ENCODE data around the gene F11R.
"Not testable (repeated sequence)": the region's sequence is repeated elsewhere in the genome, so short reads cannot be mapped to it uniquely, and the experiment has no call there.

The F11R gene

GRCh38 chr1:161016683-161017082 lies 4.3 kb downstream of the F11R start:
- in situ Hi-C loops (cut with MboI; ENCODE audit: low sequenced_read_pairs): not testable (repeated sequence)

- in situ Hi-C loops (cut with MboI; ENCODE audit: low sequenced_read_pairs): no loop called here
These were observed 7.3 kb downstream of the F11R start for GRCh38 chr1:161013488-161014230.

GRCh38 chr1:161013131-161013487 lies 7.8 kb downstream of the F11R start:
- in situ Hi-C loops (cut with MboI; ENCODE audit: low sequenced_read_pairs): no loop called here

- in situ Hi-C loops (cut with MboI; ENCODE audit: low sequenced_read_pairs): no loop called here
These were observed 8.5 kb downstream of the F11R start for GRCh38 chr1:161012420-161012819.

- in situ Hi-C loops (cut with MboI; ENCODE audit: low sequenced_read_pairs): no loop called here
These were observed 11.2 kb downstream of the F11R start for GRCh38 chr1:161009602-161010211.

- in situ Hi-C loops (cut with MboI; ENCODE audit: low sequenced_read_pairs): no loop called here
These were observed 12.0 kb downstream of the F11R start for GRCh38 chr1:161008869-161009510.

- in situ Hi-C loops (cut with MboI; ENCODE audit: low sequenced_read_pairs): no loop called here
These were observed 13.6 kb downstream of the F11R start for GRCh38 chr1:161007369-161007768.

- in situ Hi-C loops (cut with MboI; ENCODE audit: low sequenced_read_pairs): no loop called here
These were observed 14.4 kb downstream of the F11R start for GRCh38 chr1:161006563-161006962.

- in situ Hi-C loops (cut with MboI; ENCODE audit: low sequenced_read_pairs): no loop called here
These were observed 19.4 kb downstream of the F11R start for GRCh38 chr1:161001525-161001924.

GRCh38 chr1:161000736-161001480 lies 20.0 kb downstream of the F11R start:
- in situ Hi-C loops (cut with MboI; ENCODE audit: low sequenced_read_pairs): no loop called here

- in situ Hi-C loops (cut with MboI; ENCODE audit: low sequenced_read_pairs): no loop called here
These were observed 21.6 kb downstream of the F11R start for GRCh38 chr1:160999376-160999775.

GRCh38 chr1:160997323-160998038 lies 23.5 kb downstream of the F11R start:
- in situ Hi-C loops (cut with MboI; ENCODE audit: low sequenced_read_pairs): no loop called here

- in situ Hi-C loops (cut with MboI; ENCODE audit: low sequenced_read_pairs): no loop called here
These were observed 24.8 kb downstream of the F11R start for GRCh38 chr1:160996178-160996577.

- in situ Hi-C loops (cut with MboI; ENCODE audit: low sequenced_read_pairs): no loop called here
These were observed 27.3 kb downstream of the F11R start for GRCh38 chr1:160993544-160994193.

GRCh38 chr1:160992036-160992435 lies 28.9 kb downstream of the F11R start:
- in situ Hi-C loops (cut with MboI; ENCODE audit: low sequenced_read_pairs): not testable (repeated sequence)

GRCh38 chr1:160987359-160988050 lies 33.4 kb downstream of the F11R start:
- in situ Hi-C loops (cut with MboI; ENCODE audit: low sequenced_read_pairs): no loop called here

- in situ Hi-C loops (cut with MboI; ENCODE audit: low sequenced_read_pairs): no loop called here
These were observed 35.2 kb downstream of the F11R start for GRCh38 chr1:160985723-160986122.

- in situ Hi-C loops (cut with MboI; ENCODE audit: low sequenced_read_pairs): no loop called here
These were observed 39.2 kb downstream of the F11R start for GRCh38 chr1:160981584-160982411.

- in situ Hi-C loops (cut with MboI; ENCODE audit: low sequenced_read_pairs): no loop called here
These were observed 41.7 kb downstream of the F11R start for GRCh38 chr1:160979286-160979685.

Measured in HL-60/S4 treated with phorbol 12-myristate 13-acetate at 8.2 ng/mL for 4 days and 3 days (cell line).